SK-N-MC (cell line): Measurements from ENCODE around the gene PAX1.

ENCODE experiments used
- EZH2 ChIP-seq: fragments of 200-600 bp; sonication (generic); IDR thresholded peaks from one replicate; pipeline ENCODE4 v1.6.1; 2017; ENCODE audit warnings: antibody characterized with exemption
- FOXP2 ChIP-seq: optimal IDR thresholded peaks from 2 replicates; pipeline ENCODE3; 2011; ENCODE audit warnings: mild to moderate bottlenecking, moderate library complexity; ENCODE audit not compliant: insufficient read depth; ENCODE audit errors: extremely low read length, control extremely low read depth
- POLR2AphosphoS5 ChIP-seq: IDR thresholded peaks from 2 replicates; pipeline ENCODE4 v1.6.1; 2012; ENCODE audit warnings: mild to moderate bottlenecking, low read depth, low read length, borderline replicate concordance

- TF ChIP-seq EZH2 (no peak), POLR2AphosphoS5 (no peak), FOXP2 (no peak)
These were observed 9.9 kb downstream of the PAX1 start for GRCh38 chr20:21715193-21715881.
